ENCODE results near the gene DNAJC24. TPM values are rescaled to one million over a fixed set of nuclear protein-coding genes. Genes with fewer than 3 reads are reported as not detected.

DNAJC24 gene
- total RNA-seq, 4 donors from 2014 or later, result 9.6 to 17.8 (median 14.3) TPM

- H3K4me1 ChIP-seq, result no peaks in the 10 kb centered on the region
- TF ChIP-seq CTCF (IDR thresholded peaks at IDR 0.05), result no peak
- no peak for DNase-seq (ENCODE audit: low spot score in 2 of 2)
- H3K36me3 ChIP-seq, result peaks cover 0 to 7% (median 0%) of the 10 kb centered on the region in 3 donors
- no peaks in the 10 kb centered on the region for H3K27me3 ChIP-seq
- H3K9me3 ChIP-seq, result no peaks in the 10 kb centered on the region
- 95 to 96% methylated on average over 3 of the region's 3 CpGs for WGBS, 2 donors
- H3K4me3 ChIP-seq, result no peak overlapping the region
- H3K27ac ChIP-seq, result no peak overlapping the region
These were observed 49.5 kb downstream of the DNAJC24 start for GRCh38 chr11:31419138-31419537.

- 58 to 59% methylated on average over 1 of the region's 1 CpG for whole genome bisulfite sequencing, 2 donors
- Histone ChIP-seq H3K4me3 (no peak overlapping the region), H3K9me3 (no peaks in the 10 kb centered on the region), H3K27me3 (no peaks in the 10 kb centered on the region), H3K36me3 (peaks cover 0 to 3% (median 0%) of the 10 kb centered on the region in 3 donors), H3K4me1 (no peaks in the 10 kb centered on the region), H3K27ac (no peak overlapping the region)
- TF ChIP-seq POLR2A (IDR thresholded peaks at IDR 0.05) (no peak), EP300 (IDR thresholded peaks at IDR 0.05) (no peak), CTCF (IDR thresholded peaks at IDR 0.05) (no peak)
- no peak for DNase-seq (ENCODE audit: low spot score in 2 of 2)
These were observed 50.0 kb downstream of the DNAJC24 start for GRCh38 chr11:31419669-31420068.

GRCh38 chr11:31421820-31422219 is 52.2 kb downstream of the DNAJC24 start:
- DNase-seq (ENCODE audit: low spot score in 2 of 2), result no peak
- TF ChIP-seq EP300 (IDR thresholded peaks at IDR 0.05) (no peak), CTCF (IDR thresholded peaks at IDR 0.05) (no peak), POLR2A (IDR thresholded peaks at IDR 0.05) (no peak)
- Histone ChIP-seq H3K27me3 (no peaks in the 10 kb centered on the region), H3K9me3 (no peaks in the 10 kb centered on the region), H3K36me3 (no peaks in the 10 kb centered on the region), H3K4me3 (no peak overlapping the region), H3K27ac (no peak overlapping the region), H3K4me1 (no peaks in the 10 kb centered on the region)
- 44 to 52% methylated on average over 2 of the region's 2 CpGs for WGBS, 2 donors

- no peak for TF ChIP-seq EP300 (IDR thresholded peaks at IDR 0.05)
- TF ChIP-seq POLR2A (IDR thresholded peaks at IDR 0.05), result no peak
- TF ChIP-seq CTCF (IDR thresholded peaks at IDR 0.05), result no peak
- no peaks in the 10 kb centered on the region for H3K9me3 ChIP-seq
- 93 to 100% methylated on average over 1 of the region's 1 CpG for WGBS, 2 donors
- no peaks in the 10 kb centered on the region for H3K4me1 ChIP-seq
- no peaks in the 10 kb centered on the region for H3K36me3 ChIP-seq
- no peak overlapping the region for H3K4me3 ChIP-seq
- H3K27me3 ChIP-seq, result no peaks in the 10 kb centered on the region
- H3K27ac ChIP-seq, result no peak overlapping the region
- no peak for DNase-seq (ENCODE audit: low spot score in 2 of 2)
These were observed 53.0 kb downstream of the DNAJC24 start for GRCh38 chr11:31422703-31423102.

DNA sequence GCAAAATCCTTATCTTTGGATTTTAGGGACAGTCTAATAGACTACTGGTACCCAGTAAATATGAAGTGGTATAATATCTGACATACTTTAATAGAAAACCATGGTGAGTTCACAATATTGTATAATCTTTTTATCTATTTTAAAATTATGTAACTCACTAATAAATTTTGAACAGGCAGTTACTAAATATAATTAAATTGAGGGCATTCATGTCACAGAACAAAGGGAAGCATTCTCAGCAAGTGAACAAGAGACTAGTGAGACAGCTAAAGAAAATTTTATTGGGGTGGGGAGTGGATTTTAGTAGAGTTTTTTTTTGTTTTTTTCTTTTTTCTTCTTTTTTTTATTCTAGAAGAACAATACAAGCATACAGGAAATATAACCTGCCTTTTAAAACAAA is 55.0 kb downstream of the DNAJC24 start:
- no peaks in the 10 kb centered on the region for H3K27me3 ChIP-seq
- no peaks in the 10 kb centered on the region for H3K4me1 ChIP-seq
- TF ChIP-seq CTCF (IDR thresholded peaks at IDR 0.05), result no peak
- TF ChIP-seq EP300 (IDR thresholded peaks at IDR 0.05), result no peak
- TF ChIP-seq POLR2A (IDR thresholded peaks at IDR 0.05), result no peak
- peaks cover 0 to 1% (median 0%) of the 10 kb centered on the region in 3 donors for H3K36me3 ChIP-seq
- no peak overlapping the region for H3K4me3 ChIP-seq
- H3K9me3 ChIP-seq, result no peaks in the 10 kb centered on the region
- no peak overlapping the region for H3K27ac ChIP-seq
- no peak for DNase-seq (ENCODE audit: low spot score in 2 of 2)

Data from tibial nerve (tissue), 4 donors.